Stimulated activated CD8-positive, alpha-beta memory T cell treated with anti-CD3 and anti-CD28 coated beads, Interleukin-7, amount 100 ng/mL, for 4 hours (primary cell): ENCODE data around the gene TMEM202.
"Not testable (repeated sequence)": the region's sequence is repeated elsewhere in the genome, so short reads cannot be mapped to it uniquely, and the experiment has no call there.

Experiments used
- DNase-seq, 2 donors: peaks; one replicate each; pipeline ENCODE4 v3.0.0-alpha.2; 2020; ENCODE audit warnings: low read depth in 2 of 2

Gene TMEM202

GRCh38 chr15:72397796-72398588 is at the start of gene TMEM202:
TSS of gene TMEM202 (plus strand) at chr15:72398305. CDS start at chr15:72398327, 22 bp downstream.
- no peak for DNase-seq

- no peak for DNase-seq
These were observed 44.8 kb upstream of the TMEM202 start for GRCh38 chr15:72353266-72353665.

GRCh38 chr15:72354496-72354895 is 43.6 kb upstream of the TMEM202 start:
- DNase-seq = no peak

GRCh38 chr15:72358121-72358520 is 40.0 kb upstream of the TMEM202 start:
- no peak for DNase-seq

GRCh38 chr15:72358650-72359171 is 39.4 kb upstream of the TMEM202 start:
- no peak for DNase-seq

GRCh38 chr15:72361176-72361575 is 36.9 kb upstream of the TMEM202 start:
- no peak for DNase-seq

- DNase-seq = no peak
These were observed 32.3 kb upstream of the TMEM202 start for GRCh38 chr15:72365844-72366243.

GRCh38 chr15:72368325-72368724 is 29.8 kb upstream of the TMEM202 start:
- no peak for DNase-seq

GRCh38 chr15:72368899-72369298 is 29.2 kb upstream of the TMEM202 start:
- DNase-seq = no peak

- no peak for DNase-seq
These were observed 28.1 kb upstream of the TMEM202 start for GRCh38 chr15:72369964-72370363.

- DNase-seq = no peak
These were observed 25.7 kb upstream of the TMEM202 start for GRCh38 chr15:72372361-72372760.

GRCh38 chr15:72375501-72375845 is 22.6 kb upstream of the TMEM202 start:
- no peak for DNase-seq

- DNase-seq = peak; percentile 85 to 87
These were observed 22.1 kb upstream of the TMEM202 start, which contains the start of gene HEXA for GRCh38 chr15:72375846-72376581. TSS of gene HEXA (minus strand) at chr15:72376014. CDS start at chr15:72375972, 42 bp downstream.

GRCh38 chr15:72377331-72377730 is 20.8 kb upstream of the TMEM202 start:
- DNase-seq = no peak

- DNase-seq = not testable (repeated sequence)
These were observed 19.0 kb upstream of the TMEM202 start for GRCh38 chr15:72379106-72379505.

GRCh38 chr15:72379856-72380430 is 18.2 kb upstream of the TMEM202 start:
- DNase-seq = no peak

- DNase-seq = no peak
These were observed 17.4 kb upstream of the TMEM202 start for GRCh38 chr15:72380743-72381142.

GRCh38 chr15:72382146-72382545 is 16.0 kb upstream of the TMEM202 start:
- DNase-seq = no peak

GRCh38 chr15:72387741-72388140 is 10.4 kb upstream of the TMEM202 start:
- no peak for DNase-seq

GRCh38 chr15:72389231-72389630 is 8.9 kb upstream of the TMEM202 start:
- no peak for DNase-seq

- DNase-seq = not testable (repeated sequence)
These were observed 1.8 kb upstream of the TMEM202 start for GRCh38 chr15:72396331-72396730.

GRCh38 chr15:72398648-72399047 is 543 bp downstream of the TMEM202 start:
- no peak for DNase-seq
